ENCODE measurements around the gene ZMIZ1. TPM values are rescaled to one million over a fixed set of nuclear protein-coding genes. Genes with fewer than 3 reads are reported as not detected.

Gene ZMIZ1
- total RNA-seq, 4 donors from 2014 or later, result 18.7 to 188 (median 36.7) TPM

GRCh38 chr10:79326361-79327089 is 257.8 kb downstream of the ZMIZ1 start:
- H3K4me1 ChIP-seq, result no peaks in the 10 kb centered on the region
- no peaks in the 10 kb centered on the region for H3K9me3 ChIP-seq
- no peak for TF ChIP-seq CTCF (IDR thresholded peaks at IDR 0.05)
- TF ChIP-seq POLR2A (IDR thresholded peaks at IDR 0.05), result no peak
- no peak overlapping the region for H3K27ac ChIP-seq
- no peaks in the 10 kb centered on the region for H3K27me3 ChIP-seq
- no peaks in the 10 kb centered on the region for H3K36me3 ChIP-seq
- DNase-seq, result no peak
- no peak overlapping the region for H3K4me3 ChIP-seq
- intact Hi-C loops (cut with DNase I; ENCODE audit: low total_unique reads), result no loop called here

GRCh38 chr10:79327090-79327457 is 258.3 kb downstream of the ZMIZ1 start:
- no peak for DNase-seq
- H3K27ac ChIP-seq, result no peak overlapping the region
- H3K4me3 ChIP-seq, result no peak overlapping the region
- TF ChIP-seq CTCF (IDR thresholded peaks at IDR 0.05) (no peak), POLR2A (IDR thresholded peaks at IDR 0.05) (no peak)
- no peaks in the 10 kb centered on the region for H3K9me3 ChIP-seq
- no peaks in the 10 kb centered on the region for H3K27me3 ChIP-seq
- no peaks in the 10 kb centered on the region for H3K36me3 ChIP-seq
- no peaks in the 10 kb centered on the region for H3K4me1 ChIP-seq
- intact Hi-C loops (cut with DNase I; ENCODE audit: low total_unique reads), result no loop called here

- no peak overlapping the region for H3K4me3 ChIP-seq
- no peak overlapping the region for H3K27ac ChIP-seq
- H3K36me3 ChIP-seq, result no peaks in the 10 kb centered on the region
- H3K27me3 ChIP-seq, result no peaks in the 10 kb centered on the region
- H3K4me1 ChIP-seq, result no peaks in the 10 kb centered on the region
- TF ChIP-seq POLR2A (IDR thresholded peaks at IDR 0.05) (no peak), CTCF (IDR thresholded peaks at IDR 0.05) (no peak)
- no peaks in the 10 kb centered on the region for H3K9me3 ChIP-seq
- DNase-seq, result no peak
- intact Hi-C loops (cut with DNase I; ENCODE audit: low total_unique reads), result no loop called here
Measured at GRCh38 chr10:79328147-79328701, 259.5 kb downstream of the ZMIZ1 start.

GRCh38 chr10:79328737-79329504 is 260.2 kb downstream of the ZMIZ1 start:
- H3K27me3 ChIP-seq, result no peaks in the 10 kb centered on the region
- H3K9me3 ChIP-seq, result no peaks in the 10 kb centered on the region
- no peak for TF ChIP-seq POLR2A (IDR thresholded peaks at IDR 0.05)
- TF ChIP-seq CTCF (IDR thresholded peaks at IDR 0.05), result no peak
- no peaks in the 10 kb centered on the region for H3K4me1 ChIP-seq
- no peaks in the 10 kb centered on the region for H3K36me3 ChIP-seq
- intact Hi-C loops (cut with DNase I; ENCODE audit: low total_unique reads), result no loop called here
- H3K27ac ChIP-seq, result no peak overlapping the region
- no peak overlapping the region for H3K4me3 ChIP-seq
- DNase-seq, result no peak

- no peaks in the 10 kb centered on the region for H3K9me3 ChIP-seq
- H3K27me3 ChIP-seq, result no peaks in the 10 kb centered on the region
- no peaks in the 10 kb centered on the region for H3K4me1 ChIP-seq
- no peaks in the 10 kb centered on the region for H3K36me3 ChIP-seq
- DNase-seq, result no peak
- TF ChIP-seq CTCF (IDR thresholded peaks at IDR 0.05), result no peak
- no peak for TF ChIP-seq POLR2A (IDR thresholded peaks at IDR 0.05)
- H3K27ac ChIP-seq, result no peak overlapping the region
- intact Hi-C loops (cut with DNase I; ENCODE audit: low total_unique reads), result no loop called here
- H3K4me3 ChIP-seq, result no peak overlapping the region
Measured at GRCh38 chr10:79329529-79329928, 260.8 kb downstream of the ZMIZ1 start.
